Measurements from ENCODE around the gene MAD2L2.

Gene MAD2L2

DNA sequence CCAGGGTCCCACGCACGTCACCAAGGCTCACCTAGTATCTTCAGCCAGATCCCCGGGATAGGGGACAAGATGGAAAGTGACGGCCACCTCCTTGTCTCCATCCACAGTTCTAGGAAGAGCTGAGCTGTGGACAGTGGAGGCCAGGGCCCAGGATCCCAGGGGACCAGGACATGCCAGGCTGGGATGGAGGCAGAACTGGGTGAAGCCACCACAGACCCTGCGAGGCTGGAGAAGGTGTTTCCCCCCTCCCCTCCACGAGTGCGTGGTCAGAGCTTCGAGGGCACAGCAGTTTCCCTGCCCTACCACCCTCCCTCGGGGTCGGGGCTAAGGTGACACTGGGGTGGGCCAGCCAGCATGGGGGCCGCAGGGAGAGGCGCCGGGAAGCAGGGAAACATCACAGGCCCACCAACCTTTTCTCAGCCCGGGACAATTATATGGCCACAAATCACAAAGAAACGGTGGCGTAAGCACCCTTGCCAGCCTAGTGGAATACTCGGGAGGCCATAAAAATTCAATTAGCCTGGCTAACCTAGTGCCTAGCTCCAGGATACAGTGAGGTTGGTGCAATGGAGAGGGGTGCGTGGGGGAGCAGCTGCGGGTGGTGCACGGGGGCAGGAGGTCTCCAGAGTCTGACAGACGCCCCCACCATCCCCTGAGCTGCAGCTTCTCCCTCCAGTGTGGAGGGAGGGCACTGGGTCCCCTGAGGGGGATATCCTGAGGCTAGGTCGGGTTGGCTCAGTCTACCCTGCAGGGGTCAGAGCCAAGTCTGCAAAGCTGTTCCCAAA is 23.9 kb upstream of the MAD2L2 start:
- DNase-seq (ENCODE audit: low read depth), result no peak

DNA sequence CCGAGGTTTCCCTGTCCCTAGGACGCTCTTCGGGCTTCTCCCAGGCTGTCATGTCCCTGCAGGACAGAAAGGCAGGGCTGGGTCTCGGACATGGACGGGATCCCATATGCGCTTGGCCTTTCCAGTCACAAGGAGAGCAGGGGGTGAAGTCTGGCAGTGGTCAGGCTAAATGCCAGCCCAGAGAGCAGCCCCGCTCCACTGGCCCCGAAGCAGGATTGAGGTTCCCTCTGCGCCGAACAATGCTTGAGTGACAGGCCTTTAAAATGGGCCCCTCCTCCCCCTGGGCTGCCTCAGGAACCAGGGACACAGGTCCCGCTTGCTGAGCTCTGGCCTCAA is 23.2 kb upstream of the MAD2L2 start:
- no peak for DNase-seq (ENCODE audit: low read depth)

DNA sequence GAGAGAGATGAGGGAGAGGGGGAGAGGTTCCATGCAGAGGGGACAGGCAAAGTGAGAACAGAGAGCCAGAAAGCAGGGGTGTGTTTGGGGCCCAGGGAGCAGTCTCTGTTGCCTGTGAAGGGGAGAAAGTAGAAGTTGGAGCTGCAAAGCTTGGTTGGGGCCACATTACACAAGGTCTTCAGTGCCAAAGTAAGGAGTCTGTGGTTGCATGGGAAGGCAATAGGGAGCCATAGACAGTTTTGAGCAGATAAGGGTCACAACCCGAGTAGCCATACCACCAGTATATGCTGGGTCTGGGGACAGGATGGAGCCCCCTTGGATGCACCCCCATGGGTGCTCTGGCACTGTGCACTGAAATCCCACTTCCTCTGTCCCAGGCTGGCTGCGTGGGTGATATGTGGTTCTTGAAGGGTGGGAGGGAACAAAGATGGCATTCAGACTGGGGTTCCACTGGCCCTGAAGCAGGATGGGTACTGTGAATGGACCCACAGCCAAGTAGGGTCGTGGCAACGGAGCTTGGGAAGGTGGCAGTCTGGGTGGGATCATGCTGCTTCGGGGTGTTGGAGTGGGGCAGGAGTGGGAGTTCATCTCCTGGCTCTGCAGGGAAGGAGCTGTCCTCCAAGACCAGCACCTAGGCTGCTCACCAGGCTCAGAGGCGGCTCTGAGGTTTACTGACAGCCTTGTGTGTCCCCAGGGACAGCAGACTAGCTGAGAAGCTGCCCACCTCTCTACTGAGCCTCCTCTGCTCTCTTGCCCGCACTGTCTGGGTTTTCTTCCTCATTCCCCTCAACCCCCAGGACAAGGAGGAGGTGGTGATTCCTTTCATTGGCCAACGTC is 22.6 kb upstream of the MAD2L2 start:
- no peak for DNase-seq (ENCODE audit: low read depth)

DNA sequence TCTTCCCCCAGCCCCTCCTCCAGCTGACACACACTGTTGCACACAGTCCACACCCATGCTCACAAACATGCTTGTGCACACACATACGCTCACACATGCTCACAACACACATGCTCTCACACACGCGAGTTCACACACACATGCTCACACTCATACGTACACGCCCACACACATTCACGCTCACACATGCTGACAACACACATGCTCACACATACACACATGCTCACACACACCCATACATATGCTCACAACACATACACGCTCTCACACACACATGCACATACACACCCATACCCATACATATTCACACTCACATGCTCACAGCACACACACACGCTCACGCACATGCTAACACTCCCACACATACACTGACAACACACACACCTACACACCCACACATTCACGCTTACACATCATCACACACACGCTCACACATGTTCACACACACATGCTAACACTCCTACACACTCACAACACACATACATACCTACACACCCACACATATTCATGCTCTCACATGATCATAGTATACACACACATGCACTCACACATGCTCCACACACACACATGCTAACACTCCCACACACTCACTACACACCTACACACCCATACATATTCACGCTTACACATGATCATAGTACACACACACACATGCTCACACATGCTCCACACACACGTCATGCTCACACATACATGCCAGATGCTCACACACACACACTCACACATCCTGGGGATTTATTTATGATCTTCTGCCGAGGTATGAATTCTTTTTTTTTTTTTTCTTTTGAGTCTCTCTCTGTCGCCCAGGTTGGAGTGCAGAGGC is 21.2 kb upstream of the MAD2L2 start:
- DNase-seq (ENCODE audit: low read depth), result no peak

DNA sequence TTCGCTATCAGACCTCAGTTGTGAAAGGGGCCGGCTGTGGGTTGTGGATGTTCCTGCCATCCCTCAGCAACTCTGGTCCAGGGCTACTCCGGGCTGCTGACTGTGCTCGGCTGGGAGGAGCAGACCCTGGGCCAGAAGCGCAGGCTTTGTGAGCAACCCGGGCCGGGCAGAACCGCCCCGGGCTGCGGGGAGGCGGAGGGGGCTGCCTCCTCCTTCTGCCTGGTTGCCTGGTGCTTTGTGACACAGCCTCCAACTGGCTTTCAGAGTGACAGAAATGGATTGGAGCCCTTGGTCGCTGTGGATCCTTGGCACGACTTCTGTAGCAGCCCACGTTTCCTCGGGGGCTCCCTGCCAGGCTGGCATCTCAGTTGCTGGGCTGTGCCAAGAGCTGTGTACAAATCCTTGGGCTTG is 20.6 kb upstream of the MAD2L2 start:
- DNase-seq (ENCODE audit: low read depth), result no peak

DNA sequence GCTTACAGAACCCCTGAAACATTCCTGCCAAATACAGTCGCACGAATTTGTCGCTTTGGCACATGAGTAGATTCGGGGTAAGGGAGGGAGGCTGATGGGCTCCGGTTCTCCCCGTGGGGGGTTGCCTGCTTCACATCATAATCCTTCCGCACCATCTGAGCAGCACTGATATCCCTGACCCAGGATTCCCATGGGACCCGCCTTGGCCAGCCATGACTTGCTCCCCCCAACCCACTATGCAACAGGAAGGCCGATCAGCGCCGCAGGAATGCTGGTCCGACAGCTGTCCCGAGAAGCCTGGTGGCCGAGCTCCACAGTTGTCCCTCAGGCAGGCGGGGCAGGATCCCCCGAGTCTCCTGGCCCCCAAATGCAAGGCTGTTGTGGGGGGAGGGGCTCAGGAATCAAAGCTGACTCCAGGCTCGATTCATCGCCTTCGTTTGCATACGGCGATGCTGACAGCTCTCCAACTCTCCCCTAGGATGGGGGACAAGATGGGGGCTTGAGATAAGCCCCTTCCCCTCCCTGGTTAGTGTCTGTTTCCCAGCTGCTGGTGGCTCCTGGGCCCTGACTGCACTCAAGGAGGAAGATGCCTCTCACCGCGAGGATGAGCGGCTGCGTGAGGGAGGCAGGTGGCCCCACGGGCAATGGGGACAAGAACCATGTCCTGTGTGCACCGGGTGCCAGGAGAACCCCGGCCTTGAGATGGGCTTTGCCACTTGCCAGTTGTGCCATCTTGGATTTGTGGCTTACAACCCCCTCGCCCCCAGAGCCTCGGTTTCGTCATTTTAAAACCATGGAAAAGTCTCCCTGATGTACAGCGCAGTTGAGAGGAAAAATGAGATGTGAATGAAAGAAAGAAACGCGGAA is 19.9 kb upstream of the MAD2L2 start:
- DNase-seq (ENCODE audit: low read depth), result no peak

DNA sequence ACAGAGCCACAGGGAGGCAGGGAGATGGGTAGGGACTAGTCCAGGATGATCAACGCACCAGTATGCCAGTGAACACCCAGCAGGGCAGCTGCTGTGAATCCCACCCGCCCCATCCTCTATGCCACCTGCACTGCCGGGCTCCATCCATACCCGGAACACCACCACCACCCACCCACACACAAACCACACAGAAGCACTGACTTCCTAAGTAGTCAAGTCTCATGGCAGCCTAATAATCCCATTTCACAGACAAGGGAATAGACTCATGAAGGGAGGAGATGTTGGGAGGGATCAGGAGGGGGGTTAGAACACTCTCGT is 16.9 kb upstream of the MAD2L2 start:
- DNase-seq (ENCODE audit: low read depth), result no peak

DNA sequence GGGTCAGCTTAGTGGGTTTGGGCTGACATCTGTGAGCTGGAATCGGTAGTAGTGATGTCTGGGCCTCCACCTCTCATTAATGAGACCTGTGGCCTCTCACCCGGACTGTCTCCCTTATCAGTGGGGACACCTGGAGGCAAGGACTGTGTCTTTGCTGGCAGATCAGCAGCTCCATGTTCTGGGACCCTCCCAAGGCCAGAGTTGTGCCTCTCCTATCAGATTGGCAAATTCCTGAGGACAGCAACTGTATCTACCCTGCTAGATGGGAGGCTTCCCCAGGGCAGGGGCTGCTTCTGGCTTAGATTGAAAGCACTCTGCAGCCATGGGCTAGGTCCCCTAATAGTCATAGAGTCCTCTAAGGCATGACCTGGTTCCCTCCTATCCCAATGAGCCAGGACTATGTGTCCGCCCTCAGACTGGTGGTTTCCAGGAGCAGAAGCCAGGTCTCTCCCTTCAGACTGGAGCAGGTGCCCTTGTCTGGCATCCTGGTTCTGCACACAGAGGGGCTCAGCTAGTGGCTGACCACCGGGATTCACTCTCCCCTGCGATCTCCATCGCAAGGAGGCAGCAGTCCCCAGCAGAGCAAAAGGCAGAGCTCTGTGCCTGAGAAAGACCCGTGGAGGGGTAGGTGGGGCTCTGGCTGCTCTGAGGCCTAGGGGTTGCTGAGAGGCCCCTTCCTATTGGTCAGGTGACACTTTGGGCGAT is 16.4 kb upstream of the MAD2L2 start:
- no peak for DNase-seq (ENCODE audit: low read depth)

DNA sequence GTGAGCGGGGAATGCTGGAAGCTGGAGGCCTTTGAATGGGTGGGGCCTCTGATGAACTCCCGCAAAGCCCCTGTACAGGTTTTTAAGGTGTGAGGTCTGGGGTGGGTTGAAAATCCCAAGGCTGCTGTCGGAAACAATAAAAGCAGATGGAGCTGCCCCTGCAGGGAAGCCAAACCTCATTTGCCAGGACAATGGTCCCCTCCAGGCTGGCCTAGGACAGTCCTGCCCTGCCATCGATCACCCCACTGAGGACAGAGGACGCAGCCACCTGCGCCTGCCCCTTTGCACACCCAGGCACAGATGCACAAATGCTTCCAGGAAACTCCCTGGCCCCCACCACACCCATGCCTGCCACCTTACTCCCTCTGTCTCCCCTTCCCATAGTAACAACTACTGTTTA is 14.9 kb upstream of the MAD2L2 start:
- no peak for DNase-seq (ENCODE audit: low read depth)

DNA sequence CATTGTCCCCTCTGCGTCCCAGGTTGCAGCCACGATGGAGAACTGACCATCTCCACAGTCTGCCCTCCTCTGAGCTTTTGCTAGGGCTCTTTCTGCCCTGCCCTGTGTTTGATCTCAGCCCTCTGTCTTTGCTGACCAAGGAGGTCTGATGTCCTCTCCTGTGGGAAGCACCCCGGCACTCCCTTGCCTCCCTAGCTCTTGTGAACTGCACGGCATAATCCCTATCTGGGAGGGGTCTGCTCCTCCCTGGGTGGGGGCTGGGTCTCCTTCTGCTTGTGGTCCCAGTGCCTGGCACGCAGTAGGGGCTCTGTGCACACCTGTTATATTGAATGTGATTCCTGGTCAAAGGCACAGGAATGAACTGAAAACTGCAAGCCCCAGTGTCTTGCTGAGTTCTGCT is 13.0 kb upstream of the MAD2L2 start:
- DNase-seq (ENCODE audit: low read depth), result no peak

DNA sequence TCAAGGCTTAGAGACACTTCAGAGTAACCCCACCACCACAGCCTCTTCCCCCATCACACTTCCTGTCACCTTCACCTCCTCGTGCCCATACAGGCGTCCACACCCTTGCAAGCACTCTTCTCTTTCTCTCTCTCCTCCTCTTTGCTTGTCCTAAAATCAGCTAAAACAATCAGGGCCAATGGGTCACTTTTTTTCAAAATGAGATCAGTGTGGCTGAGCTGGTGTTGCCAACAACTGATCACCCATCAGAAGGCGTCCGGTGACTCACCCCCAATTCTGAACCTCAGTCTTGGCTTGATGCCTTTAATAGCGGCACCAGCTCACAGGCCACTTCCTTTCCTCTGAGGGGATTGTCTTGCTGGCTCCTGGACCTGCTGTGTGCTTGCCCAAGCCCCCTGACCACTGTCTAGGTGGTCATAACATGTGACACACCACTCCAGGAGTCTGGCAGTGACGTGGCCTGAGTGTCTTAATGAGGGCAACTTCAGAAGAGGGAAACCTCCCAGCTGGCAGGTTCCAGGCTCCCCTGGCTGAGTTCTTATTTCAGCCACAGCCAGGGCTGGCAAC is 12.2 kb upstream of the MAD2L2 start:
- DNase-seq (ENCODE audit: low read depth), result peak; percentile 33

DNA sequence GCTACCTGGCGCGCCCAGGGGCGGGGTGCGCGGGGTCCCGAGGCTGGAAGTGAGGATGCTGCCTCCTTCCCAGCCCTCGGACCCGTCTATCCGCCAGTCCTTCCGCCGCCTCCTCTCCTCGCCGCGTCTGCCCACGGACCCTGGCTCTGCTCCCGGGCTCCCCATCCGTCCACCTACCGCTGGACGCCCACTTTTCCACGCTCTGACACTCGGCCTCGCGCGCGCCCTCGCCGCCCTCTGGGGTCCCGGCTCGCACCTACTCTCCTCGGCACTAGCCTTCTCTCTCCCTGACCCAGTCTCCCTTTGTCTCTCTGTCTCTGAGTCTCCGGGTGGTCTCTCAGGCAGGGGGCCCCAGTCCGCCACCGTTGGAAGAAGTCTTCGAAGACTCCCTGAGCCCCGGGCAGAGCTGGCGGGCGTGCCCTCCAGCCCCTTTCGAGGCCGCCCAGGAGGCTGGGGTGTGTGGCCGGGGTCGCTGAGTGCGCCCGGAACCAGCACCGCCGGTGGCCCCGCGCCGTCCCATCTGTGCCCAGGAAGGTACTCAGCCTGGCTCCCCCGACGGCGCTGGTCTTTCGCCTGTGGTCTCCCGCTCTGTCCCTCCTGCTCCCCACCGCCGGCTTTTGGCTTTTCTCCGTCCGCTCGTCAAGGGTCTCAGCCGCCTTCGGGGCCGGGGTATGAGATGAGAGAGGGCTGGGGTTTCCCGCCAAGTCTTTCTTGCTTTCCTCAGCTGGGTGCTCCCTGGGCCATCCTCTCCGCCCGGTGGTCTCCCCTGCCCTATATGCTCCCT is 11.2 kb upstream of the MAD2L2 start:
- DNase-seq (ENCODE audit: low read depth), result no peak

DNA sequence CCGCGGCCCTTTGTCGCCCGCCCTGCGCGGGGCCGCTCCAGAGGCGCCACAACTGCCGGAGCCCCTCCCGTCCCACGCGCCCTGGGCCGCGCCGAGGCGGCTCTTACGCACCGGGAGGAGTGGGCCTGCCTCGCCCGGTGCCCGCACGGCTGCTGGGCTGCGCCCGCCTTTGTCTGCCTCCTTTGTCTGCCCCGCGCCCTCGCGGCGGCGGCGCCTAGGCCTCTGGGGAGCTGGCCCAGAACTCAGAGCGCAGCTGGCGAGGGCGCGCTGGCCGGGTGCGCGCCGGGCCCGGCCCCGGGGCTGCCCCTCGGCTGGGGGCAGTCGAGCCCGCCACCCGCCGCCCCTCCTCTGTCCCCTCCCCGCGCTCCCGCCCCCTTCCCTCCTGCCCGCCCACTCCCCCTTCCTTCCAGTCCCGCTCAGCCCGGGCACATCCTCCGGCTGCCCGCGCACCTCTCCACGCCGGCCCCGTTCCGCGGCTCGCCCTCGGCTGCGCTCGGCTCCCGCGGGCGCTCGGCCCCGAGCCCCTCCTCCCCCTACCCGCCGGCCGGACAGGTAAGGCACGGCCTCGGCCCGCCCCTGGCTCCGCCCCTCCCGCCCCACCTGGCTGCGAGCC is 10.5 kb upstream of the MAD2L2 start, which contains the start of gene DRAXIN:
DRAXIN (plus strand) TSS at position 409 of the 613 bp plus-strand sequence. CDS start 14,549 bp downstream, outside the sequence.
- DNase-seq (ENCODE audit: low read depth), result no peak

DNA sequence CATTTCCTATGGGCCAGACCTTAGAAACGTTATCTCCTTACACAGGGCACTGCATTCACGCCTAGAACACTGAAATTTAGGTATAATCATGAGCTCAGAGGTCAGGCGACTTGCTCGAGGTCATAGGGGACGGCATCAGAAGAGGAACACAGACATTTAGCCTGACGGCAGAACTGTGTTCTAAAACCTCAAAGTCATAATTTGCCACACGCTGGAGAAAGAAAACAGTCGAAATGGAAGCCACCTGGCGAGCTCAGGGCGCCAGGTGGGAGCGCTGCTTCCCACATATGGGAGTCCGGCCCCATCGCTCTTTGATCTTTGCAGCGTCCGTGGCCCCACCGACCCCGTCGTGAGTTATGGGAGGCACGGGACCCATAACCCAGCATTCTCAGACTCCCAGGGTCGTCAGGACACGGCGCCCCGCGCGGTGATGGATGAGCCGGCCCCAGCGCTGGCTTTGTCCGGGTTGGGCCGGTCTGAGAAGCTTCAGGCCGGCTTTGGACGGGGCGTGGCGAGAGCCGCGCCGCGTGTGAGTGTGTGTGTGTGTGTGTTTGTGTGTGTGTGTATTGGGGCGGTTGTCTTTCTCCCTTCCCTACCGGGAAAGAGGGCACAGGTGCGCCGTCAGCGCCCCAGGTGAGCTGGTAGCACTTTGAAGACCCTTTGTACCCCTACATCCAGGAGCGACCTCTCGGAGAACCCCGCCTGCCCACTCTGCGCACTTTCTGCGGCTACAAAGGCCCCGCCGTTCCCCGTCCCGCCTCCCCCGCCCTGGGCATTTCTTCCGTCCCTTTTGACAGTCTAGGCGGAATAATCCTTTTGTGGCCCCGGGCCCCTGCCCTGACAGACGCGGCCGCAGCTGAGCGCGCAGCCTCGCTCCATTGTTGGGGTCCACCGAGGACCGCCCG is 9.7 kb upstream of the MAD2L2 start:
- no peak for DNase-seq (ENCODE audit: low read depth)

DNA sequence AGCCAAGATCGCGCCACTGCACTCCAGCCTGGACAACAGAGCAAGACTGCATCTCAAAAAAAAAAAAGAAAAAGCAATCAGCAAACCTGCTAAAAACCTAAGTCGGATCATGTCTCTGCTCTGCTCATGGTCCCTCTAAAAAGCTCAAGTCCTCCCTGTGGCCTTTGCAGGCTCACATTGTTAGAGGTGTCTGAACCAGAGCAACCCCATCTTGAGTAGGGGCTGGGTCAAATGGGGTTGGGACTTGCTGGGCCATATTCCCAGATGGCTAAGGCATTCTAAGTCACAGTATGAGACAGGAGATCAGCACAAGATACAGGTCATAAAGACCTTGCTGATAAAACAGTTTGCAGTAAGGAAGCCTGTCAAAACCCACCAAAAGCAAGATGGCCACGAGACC is 7.6 kb upstream of the MAD2L2 start:
- DNase-seq (ENCODE audit: low read depth), result no peak

DNA sequence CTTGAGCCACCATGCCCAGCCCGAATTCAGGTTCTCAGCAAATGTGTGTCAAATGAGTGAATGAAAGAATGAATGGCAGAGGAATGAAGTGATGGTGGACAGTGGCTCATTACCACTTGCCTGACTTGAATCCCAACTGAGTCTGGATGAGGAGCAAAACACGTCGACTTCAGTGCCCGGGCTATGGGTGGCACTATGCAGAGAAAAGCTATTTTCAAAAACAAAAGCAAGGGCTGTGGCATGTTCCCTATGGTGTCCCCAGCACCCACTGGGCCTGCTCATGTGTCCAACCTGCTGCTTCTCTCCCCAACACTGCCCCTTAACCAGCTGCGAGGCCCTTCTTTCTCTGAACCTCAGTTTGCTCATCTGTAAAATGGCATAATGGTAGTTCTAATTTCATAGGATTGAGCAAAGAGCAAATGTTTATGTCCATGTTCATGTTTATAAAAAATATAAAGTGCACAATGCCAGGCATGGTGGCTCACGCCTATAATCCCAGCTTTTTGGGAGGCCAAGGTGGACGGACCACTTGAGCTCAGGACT is 4.3 kb upstream of the MAD2L2 start:
- no peak for DNase-seq (ENCODE audit: low read depth)

DNA sequence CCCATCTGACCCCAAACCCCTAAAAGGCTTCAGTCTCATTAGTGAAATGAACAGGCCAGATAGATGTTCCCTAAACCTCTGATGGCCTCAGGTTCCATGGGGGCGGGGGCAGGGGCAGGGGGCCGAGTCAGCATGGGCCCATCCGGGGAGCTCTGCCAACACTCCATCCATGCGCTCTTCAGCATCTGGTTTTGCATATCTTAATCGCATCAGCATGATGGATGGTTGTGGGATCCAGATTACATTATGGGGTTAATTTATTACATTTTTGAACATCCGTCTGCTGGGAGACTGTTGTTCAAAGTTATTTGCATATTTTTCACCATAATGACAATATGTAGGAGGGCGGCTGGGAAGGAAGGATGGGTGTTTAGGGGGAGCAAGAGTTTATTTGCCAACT is 3.1 kb upstream of the MAD2L2 start:
- DNase-seq (ENCODE audit: low read depth), result peak; percentile 56

DNA sequence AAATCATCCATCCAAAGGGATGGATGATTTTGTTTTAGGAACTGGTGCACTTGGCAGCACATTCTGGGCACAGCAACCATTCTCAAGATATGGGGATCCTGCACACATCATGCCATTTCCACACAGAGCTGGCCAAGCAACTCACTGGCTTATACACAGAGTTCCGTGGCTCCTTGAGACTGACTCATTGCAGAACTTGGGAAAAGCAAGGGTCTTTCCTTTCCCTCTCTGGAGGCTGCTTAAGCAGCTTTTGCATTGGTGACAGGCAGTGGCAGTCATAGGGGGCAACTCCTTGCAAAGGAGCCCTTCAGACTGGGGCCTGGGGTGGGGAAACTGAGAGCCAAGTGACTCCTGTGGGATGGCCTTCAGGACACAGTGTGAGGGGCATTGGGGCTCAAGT is 1.9 kb upstream of the MAD2L2 start:
- DNase-seq (ENCODE audit: low read depth), result peak; percentile 14
